HCT116 (cell line): ENCODE results near the gene FOXC2. TPM values are rescaled to one million over a fixed set of nuclear protein-coding genes. Genes with fewer than 3 reads are reported as not detected.

Experiments used
- ATAC-seq: fragments of 200-7000 bp; cut with Tn5 transposase; 2 replicates; pipeline ENCODE4 v1.9.1; 2020; ENCODE audit warnings: mild to moderate bottlenecking, moderate library complexity
- BruUV-seq: library from RNA; stranded (reverse); fragments of 400-500 nt; replicated peaks from 2 replicates; lab custom pipeline; 2021; lab: Mats Ljungman, UMichigan
- CTCF ChIA-PET: fragments of 300-600 bp; sonication (Branson Sonifier 250); formaldehyde crosslinking; loops from one replicate; lab custom pipeline; 2021; ENCODE audit warnings: antibody characterized with exemption; lab: Charles Lee
- POLR2A ChIA-PET: fragments of 300-600, 350-600 bp; sonication (Branson Sonifier 250); formaldehyde crosslinking; loops from one replicate; lab custom pipeline; 2021; ENCODE audit warnings: antibody characterized with exemption; lab: Charles Lee
- RAD21 ChIA-PET, 2 experiments: fragments of 300-600 bp; sonication (Branson Sonifier 250); formaldehyde crosslinking; loops; one replicate each; lab custom pipeline; 2023; ENCODE audit warnings: low total read pairs in 2 of 2; ENCODE audit not compliant: uncharacterized antibody in 2 of 2, unreplicated experiment in 2 of 2, low non-redundant PET in 1 of 2; lab: Charles Lee
- DNase-seq: peaks from one replicate; pipeline ENCODE4 v3.0.0-alpha.2; 2010; ENCODE audit warnings: low read depth, low spot score
- H2AFZ ChIP-seq: fragments of 200-600 bp; shearing (Covaris generic), sonication (generic); 2 replicates; pipeline ENCODE4 v1.6.1; 2017; ENCODE audit warnings: low read depth, mixed run types, mixed read lengths, antibody characterized with exemption, low read length; ENCODE audit not compliant: poor library complexity, severe bottlenecking
- H3K27ac ChIP-seq: 2 replicates; pipeline ENCODE4 v1.5.1; 2012; ENCODE audit warnings: low read depth, low read length
- H3K27me3 ChIP-seq: fragments of 200-600 bp; sonication (generic); 2 replicates; pipeline ENCODE4 v1.6.1; 2016; ENCODE audit warnings: mixed run types, low read length, mixed read lengths; ENCODE audit not compliant: insufficient read depth
- H3K36me3 ChIP-seq, 2 experiments: fragments of 200-500 bp in 1 of 2; fragments of 200-600 bp in 1 of 2; sonication (Bioruptor generic) in 1 of 2; sonication (generic) in 1 of 2; 2 replicates each; pipeline versions ENCODE4 v1.5.1 to v1.6.1; 2014 to 2016; ENCODE audit warnings: low read length in 2 of 2, inconsistent platforms in 1 of 2, mixed read lengths in 1 of 2, mixed run types in 1 of 2; ENCODE audit not compliant: insufficient read depth in 2 of 2, control insufficient read depth in 1 of 2
- H3K4me1 ChIP-seq, 2 experiments: fragments of 200-600 bp in 1 of 2; sonication (generic) in 1 of 2; 2 replicates each; pipeline versions ENCODE4 v1.5.1 to v1.6.1; 2012 to 2017; ENCODE audit warnings: low read length in 2 of 2, inconsistent platforms in 1 of 2, mild to moderate bottlenecking in 1 of 2, mixed read lengths in 1 of 2, mixed run types in 1 of 2, moderate library complexity in 1 of 2; ENCODE audit not compliant: insufficient read depth in 2 of 2, control insufficient read depth in 1 of 2
- H3K4me2 ChIP-seq: fragments of 200-600 bp; sonication (generic); 2 replicates; pipeline ENCODE4 v1.6.1; 2017; ENCODE audit warnings: mixed run types, low read length, mixed read lengths
- H3K4me3 ChIP-seq, 2 experiments: fragments of 200-600 bp in 1 of 2; sonication (generic) in 1 of 2; replicated peaks in 1 of 2; 2 replicates each; pipeline ENCODE4 v1.5.1; 2011 to 2016; ENCODE audit warnings: low read length in 2 of 2, control low read depth in 1 of 2, low read depth in 1 of 2, mild to moderate bottlenecking in 1 of 2, mixed read lengths in 1 of 2, mixed run types in 1 of 2
- H3K79me2 ChIP-seq: fragments of 200-600 bp; sonication (generic); 2 replicates; pipeline ENCODE4 v1.6.1; 2017; ENCODE audit warnings: mild to moderate bottlenecking, mixed run types, low read length, moderate library complexity, mixed read lengths; ENCODE audit not compliant: insufficient read depth
- H3K9ac ChIP-seq: fragments of 200-600 bp; sonication (generic); 2 replicates; pipeline ENCODE4 v1.6.1; 2016; ENCODE audit warnings: low read length, mixed read lengths
- H3K9me2 ChIP-seq: fragments of 200-600 bp; sonication (generic), shearing (Covaris generic); 2 replicates; pipeline ENCODE4 v1.6.1; 2017; ENCODE audit warnings: mixed run types, mild to moderate bottlenecking, moderate library complexity; ENCODE audit not compliant: insufficient read depth
- H3K9me3 ChIP-seq, 2 experiments: fragments of 200-500 bp in 1 of 2; fragments of 200-600 bp in 1 of 2; sonication (Bioruptor generic) in 1 of 2; sonication (generic) in 1 of 2; 2 replicates each; pipeline ENCODE4 v1.6.1; 2014 to 2017; ENCODE audit warnings: low read length in 2 of 2, mixed read lengths in 2 of 2, inconsistent platforms in 1 of 2, low read depth in 1 of 2, mild to moderate bottlenecking in 1 of 2, mixed run types in 1 of 2, moderate library complexity in 1 of 2; ENCODE audit not compliant: control insufficient read depth in 1 of 2, insufficient read depth in 1 of 2
- H4K20me1 ChIP-seq: fragments of 200-600 bp; sonication (generic), shearing (Covaris generic); 2 replicates; pipeline ENCODE4 v1.6.1; 2017; ENCODE audit warnings: mixed run types, mild to moderate bottlenecking, moderate library complexity; ENCODE audit not compliant: insufficient read depth
- CBX3 ChIP-seq: IDR thresholded peaks from 2 replicates; pipeline ENCODE4 v1.6.1; 2012; ENCODE audit warnings: low read depth
- EGR1 ChIP-seq: IDR thresholded peaks from 2 replicates; pipeline ENCODE4 v1.6.1; 2012; ENCODE audit warnings: low read depth
- EZH2phosphoT487 ChIP-seq: fragments of 200-600 bp; IDR thresholded peaks from 2 replicates; pipeline ENCODE4 v1.6.1; 2018; ENCODE audit warnings: antibody characterized with exemption, borderline replicate concordance
- JUND ChIP-seq: IDR thresholded peaks from 2 replicates; pipeline ENCODE4 v1.6.1; 2012
- POLR2A ChIP-seq: IDR thresholded peaks from 2 replicates; pipeline ENCODE4 v1.7.0; 2011; ENCODE audit warnings: borderline replicate concordance; ENCODE audit not compliant: insufficient read depth, insufficient read length; ENCODE audit errors: extremely low read depth
- RAD21 ChIP-seq: IDR thresholded peaks from 2 replicates; pipeline ENCODE4 v1.6.1; 2012; ENCODE audit warnings: low read depth, mild to moderate bottlenecking
- SIN3A ChIP-seq: IDR thresholded peaks from 2 replicates; pipeline ENCODE4 v1.6.1; 2012; ENCODE audit warnings: low read depth
- TCF7L2 ChIP-seq: IDR thresholded peaks from 2 replicates; pipeline ENCODE4 v1.7.0; 2011; ENCODE audit warnings: borderline replicate concordance, inconsistent platforms; ENCODE audit not compliant: insufficient read depth, insufficient read length; ENCODE audit errors: extremely low read depth
- ZNF274 ChIP-seq: fragments of 200-500 bp; sonication (Bioruptor generic); IDR thresholded peaks from 2 replicates; pipeline ENCODE4 v1.6.1; 2014; ENCODE audit warnings: mild to moderate bottlenecking, low read depth, low read length, inconsistent platforms
- intact Hi-C: fragments of 100-400 bp; cut with micrococcal nuclease; formaldehyde crosslinking; loops from 2 replicates; pipeline ENCODE4 v1.10.0; 2022
- total RNA-seq: library from RNA; stranded (reverse); gene quantifications from one replicate; pipeline ENCODE4 v1.2.1, GENCODE V29; 2021; ENCODE audit not compliant: unreplicated experiment
- TF ChIP-seq, protein P1 (sequence below): IDR thresholded peaks from 2 replicates; pipeline ENCODE4 v1.6.1; 2011; ENCODE audit warnings: mild to moderate bottlenecking, low read length, moderate library complexity; ENCODE audit not compliant: insufficient replicate concordance; ENCODE audit errors: extremely low read depth
- TF ChIP-seq, protein P2 (sequence below): IDR thresholded peaks from 2 replicates; pipeline ENCODE4 v1.6.1; 2012

Gene FOXC2
- total RNA-seq, 1 experiment from 2014 or later, result 0.22 TPM

DNA sequence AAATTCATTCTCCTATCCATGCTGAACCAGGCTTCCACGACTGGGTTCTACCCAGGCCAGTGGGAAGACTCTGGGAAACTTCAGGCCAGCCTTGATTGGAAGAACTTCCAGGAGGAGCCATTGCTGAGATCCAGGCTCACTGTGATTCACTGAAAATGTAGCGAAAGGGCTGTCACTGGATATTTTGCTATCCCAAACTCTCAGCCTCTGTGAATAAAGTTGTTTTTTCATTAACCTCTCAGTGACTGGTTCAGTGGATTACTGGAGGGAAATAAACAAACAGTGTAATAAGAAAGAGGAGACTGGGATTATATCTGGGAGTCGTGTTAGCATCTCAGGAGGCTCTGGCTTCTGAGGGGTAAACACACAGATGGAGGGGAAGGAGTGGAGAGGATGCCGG, 14.8 kb downstream of the FOXC2 start:
- TF ChIP-seq JUND (no peak), CBX3 (no peak), EZH2phosphoT487 (no peak), POLR2A (no peak), SIN3A (no peak), RAD21 (no peak), TCF7L2 (no peak), ZNF274 (no peak), EGR1 (no peak)
- TF ChIP-seq, protein P1, sequence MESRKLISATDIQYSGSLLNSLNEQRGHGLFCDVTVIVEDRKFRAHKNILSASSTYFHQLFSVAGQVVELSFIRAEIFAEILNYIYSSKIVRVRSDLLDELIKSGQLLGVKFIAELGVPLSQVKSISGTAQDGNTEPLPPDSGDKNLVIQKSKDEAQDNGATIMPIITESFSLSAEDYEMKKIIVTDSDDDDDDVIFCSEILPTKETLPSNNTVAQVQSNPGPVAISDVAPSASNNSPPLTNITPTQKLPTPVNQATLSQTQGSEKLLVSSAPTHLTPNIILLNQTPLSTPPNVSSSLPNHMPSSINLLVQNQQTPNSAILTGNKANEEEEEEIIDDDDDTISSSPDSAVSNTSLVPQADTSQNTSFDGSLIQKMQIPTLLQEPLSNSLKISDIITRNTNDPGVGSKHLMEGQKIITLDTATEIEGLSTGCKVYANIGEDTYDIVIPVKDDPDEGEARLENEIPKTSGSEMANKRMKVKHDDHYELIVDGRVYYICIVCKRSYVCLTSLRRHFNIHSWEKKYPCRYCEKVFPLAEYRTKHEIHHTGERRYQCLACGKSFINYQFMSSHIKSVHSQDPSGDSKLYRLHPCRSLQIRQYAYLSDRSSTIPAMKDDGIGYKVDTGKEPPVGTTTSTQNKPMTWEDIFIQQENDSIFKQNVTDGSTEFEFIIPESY, result no peak
- TF ChIP-seq, protein P2, sequence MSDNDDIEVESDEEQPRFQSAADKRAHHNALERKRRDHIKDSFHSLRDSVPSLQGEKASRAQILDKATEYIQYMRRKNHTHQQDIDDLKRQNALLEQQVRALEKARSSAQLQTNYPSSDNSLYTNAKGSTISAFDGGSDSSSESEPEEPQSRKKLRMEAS, result no peak
- no peak overlapping the region for H3K4me2 ChIP-seq
- POLR2A ChIA-PET, result no interaction called here
- H3K27me3 ChIP-seq, result no peaks in the 10 kb centered on the region
- intact Hi-C loops, result no loop called here
- H3K79me2 ChIP-seq, result no peaks in the 10 kb centered on the region
- no peak for DNase-seq
- BruUV-seq, result no TSS peak
- H3K4me1 ChIP-seq, result peaks cover 6 to 28% of the 10 kb centered on the region in 2 experiments; a peak in 3 of 4 replicates
- H3K9ac ChIP-seq, result no peak overlapping the region
- no peaks in the 10 kb centered on the region for H3K9me3 ChIP-seq
- RAD21 ChIA-PET, result no interaction called here
- CTCF ChIA-PET, result no interaction called here
- H3K27ac ChIP-seq, result no peak overlapping the region
- no peaks in the 10 kb centered on the region for H3K36me3 ChIP-seq
- H4K20me1 ChIP-seq, result no peaks in the 10 kb centered on the region
- ATAC-seq, result no peak
- no peak overlapping the region for H2AFZ ChIP-seq
- H3K4me3 ChIP-seq, result no peak overlapping the region
- H3K9me2 ChIP-seq, result no peaks in the 10 kb centered on the region
